GM12864 (cell line): ENCODE measurements around the gene OTOGL.

Source experiments
- DNase-seq: peaks from one replicate; pipeline ENCODE4 v3.0.0-alpha.2; 2011; ENCODE audit warnings: low read depth
- H3K4me3 ChIP-seq: 2 replicates; pipeline ENCODE4 v1.5.1; 2011; ENCODE audit warnings: mild to moderate bottlenecking, low read depth, low read length, control low read depth
- CTCF ChIP-seq: IDR thresholded peaks from 2 replicates; pipeline ENCODE4 v1.5.1; 2011; ENCODE audit warnings: low read depth, mild to moderate bottlenecking, moderate library complexity, low read length, control low read depth, inconsistent platforms; ENCODE audit errors: missing control alignments

The OTOGL gene

GRCh38 chr12:80269803-80270552, 170.6 kb downstream of the OTOGL start:
- no peak overlapping the region for H3K4me3 ChIP-seq
- TF ChIP-seq CTCF, result peak; percentile 69
- no peak for DNase-seq

DNA sequence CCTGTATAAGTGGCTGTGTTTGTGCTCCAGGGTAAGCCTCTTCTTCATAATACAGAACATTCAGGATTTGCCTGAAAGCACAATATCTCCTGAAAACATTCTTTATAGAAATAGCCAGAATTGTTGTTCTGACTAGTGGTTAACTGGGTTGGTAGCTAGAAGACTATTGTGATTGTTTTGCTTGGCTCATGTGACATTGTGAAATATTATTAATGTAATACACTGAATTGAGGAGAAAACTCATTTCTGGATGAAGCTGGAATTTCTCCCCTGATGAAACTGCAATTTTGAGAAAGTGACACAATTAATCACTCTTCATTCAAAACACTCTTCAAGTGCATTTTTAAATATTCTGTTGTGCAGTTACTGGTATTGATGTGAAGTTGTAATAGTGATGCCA, 172.4 kb downstream of the OTOGL start:
- no peak for TF ChIP-seq CTCF
- no peak overlapping the region for H3K4me3 ChIP-seq
- no peak for DNase-seq

- no peak overlapping the region for H3K4me3 ChIP-seq
- no peak for DNase-seq
- no peak for TF ChIP-seq CTCF
Measured at GRCh38 chr12:80272387-80272915, 173.1 kb downstream of the OTOGL start.

GRCh38 chr12:80273144-80273543, 173.8 kb downstream of the OTOGL start:
- no peak for DNase-seq
- no peak overlapping the region for H3K4me3 ChIP-seq
- no peak for TF ChIP-seq CTCF

DNA sequence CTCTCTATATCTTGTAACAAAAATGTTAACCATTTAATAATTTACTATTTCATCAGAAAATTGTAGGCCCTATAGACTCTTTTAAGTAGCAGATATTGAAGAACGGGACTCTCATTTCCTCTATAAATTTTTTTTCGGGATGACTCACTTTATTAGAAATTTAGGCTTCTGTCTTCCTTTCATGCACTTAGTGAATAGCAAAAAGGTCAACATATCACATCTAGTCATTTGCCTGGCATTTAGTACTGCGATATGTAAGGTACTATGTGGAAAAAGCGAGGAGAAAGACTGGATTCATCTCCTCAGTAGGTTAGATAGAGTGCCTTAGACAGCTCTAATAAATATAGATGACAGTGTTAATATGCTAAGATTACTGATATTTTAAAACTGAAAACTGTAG, 178.4 kb downstream of the OTOGL start:
- no peak overlapping the region for H3K4me3 ChIP-seq
- DNase-seq, result no peak
- TF ChIP-seq CTCF, result no peak

- no peak for DNase-seq
- no peak overlapping the region for H3K4me3 ChIP-seq
- no peak for TF ChIP-seq CTCF
Measured at GRCh38 chr12:80282226-80282625, 182.9 kb downstream of the OTOGL start.

DNA sequence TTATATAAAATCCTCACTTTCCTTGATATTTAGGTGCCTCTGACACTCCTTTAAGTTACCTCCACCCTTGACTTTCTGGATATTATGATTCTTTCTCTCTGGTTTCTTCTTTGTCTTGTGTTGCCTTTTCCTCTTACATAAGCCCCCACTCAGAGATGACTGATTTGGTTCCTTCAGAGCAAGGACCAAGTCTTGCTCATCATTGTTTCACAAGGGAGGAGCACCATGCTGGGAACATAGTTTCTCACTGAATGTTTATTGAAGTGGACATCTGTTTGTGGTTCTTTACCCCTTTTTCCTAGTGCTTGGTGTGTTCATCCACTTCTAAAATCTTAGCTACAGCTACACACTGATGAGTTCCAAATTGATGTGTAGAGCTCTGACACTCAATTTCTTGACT, 183.4 kb downstream of the OTOGL start:
- DNase-seq, result no peak
- no peak overlapping the region for H3K4me3 ChIP-seq
- TF ChIP-seq CTCF, result no peak
